Fibroblast of peridontal ligament (primary cell): ENCODE results near the gene RNF103.
A peak's percentile ranks its signal among the peaks of the same experiment; 100 is the strongest.
"Not testable (repeated sequence)": the region's sequence is repeated elsewhere in the genome, so short reads cannot be mapped to it uniquely, and the experiment has no call there.

Experiments used
- DNase-seq: peaks from one replicate; pipeline ENCODE4 v3.0.0-alpha.2; 2010; ENCODE audit errors: extremely low read depth

The RNF103 gene

GRCh38 chr2:86623043-86623493, 597 bp downstream of the RNF103 start:
- DNase-seq, result no peak

DNA sequence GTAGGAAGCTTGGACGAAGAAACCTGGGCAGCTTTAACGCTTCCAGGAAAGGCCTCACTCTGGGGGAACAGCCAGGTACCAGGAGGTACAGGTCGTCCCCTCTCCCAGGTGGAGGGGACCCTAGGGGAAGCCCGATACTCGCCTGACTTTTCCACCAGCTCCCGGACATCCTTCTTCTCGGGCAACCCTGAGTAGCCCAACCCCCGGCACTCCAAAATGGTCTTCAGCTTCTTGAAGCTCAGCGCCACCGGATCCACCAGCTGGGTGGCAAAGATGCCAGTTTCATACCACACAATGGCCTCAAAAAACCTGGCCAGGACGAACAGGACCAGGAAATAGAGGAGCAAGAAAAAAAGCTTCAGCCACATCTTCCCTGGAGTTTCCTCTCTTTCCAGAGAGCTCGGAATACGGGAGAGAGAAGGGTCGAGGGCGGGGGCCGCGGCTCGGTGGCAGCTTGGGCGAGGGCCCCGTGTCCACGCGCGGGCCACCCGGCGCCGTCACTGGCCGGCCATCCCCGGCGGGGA, 1.1 kb downstream of the RNF103 start:
- DNase-seq, result peak; percentile 25

- DNase-seq, result peak; percentile 15
Measured at GRCh38 chr2:86621280-86621943, 2.3 kb downstream of the RNF103 start.

- DNase-seq, result no peak
Measured at GRCh38 chr2:86617738-86618137, 5.9 kb downstream of the RNF103 start.

- DNase-seq, result no peak
Measured at GRCh38 chr2:86617153-86617552, 6.5 kb downstream of the RNF103 start.

DNA sequence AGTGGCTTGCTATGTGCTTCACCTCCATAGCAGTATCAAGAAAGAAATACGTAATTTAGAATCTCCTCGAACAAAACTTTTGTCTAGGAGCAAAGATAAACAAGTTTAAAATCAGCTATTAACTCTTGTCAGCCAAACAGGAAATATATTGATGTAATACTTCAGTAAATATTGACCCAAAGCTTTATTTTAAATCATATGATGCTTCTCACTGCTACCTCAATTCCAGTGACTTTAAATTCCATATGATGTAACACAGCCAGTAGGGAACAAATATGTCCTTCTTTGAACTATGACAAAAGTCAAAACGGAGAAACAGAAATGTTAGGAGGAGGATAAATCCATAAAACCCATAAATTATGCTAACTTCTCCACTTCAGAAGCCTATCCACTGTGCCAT, 7.2 kb downstream of the RNF103 start:
- DNase-seq, result no peak

GRCh38 chr2:86615596-86615995, 8.1 kb downstream of the RNF103 start:
- no peak for DNase-seq

GRCh38 chr2:86613515-86613914, 10.2 kb downstream of the RNF103 start:
- DNase-seq, result no peak

DNA sequence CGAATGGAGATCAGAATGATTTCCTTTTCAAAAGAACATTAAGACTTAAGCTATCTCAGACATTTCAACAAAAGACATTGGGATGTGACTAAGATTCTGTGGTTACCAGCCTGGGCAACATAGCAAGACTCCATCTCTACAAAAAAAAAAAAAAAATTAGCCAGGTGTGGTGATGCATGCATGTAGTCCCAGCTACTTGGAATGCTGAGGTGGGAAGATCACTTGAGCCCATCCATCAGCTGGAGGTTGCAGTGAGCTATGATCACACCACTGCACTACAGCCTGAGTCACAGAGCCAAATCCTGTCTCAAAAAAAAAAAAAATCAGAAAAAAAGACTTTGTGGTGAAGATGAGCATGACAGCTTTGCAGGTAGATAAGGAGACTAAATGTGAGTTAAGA, 12.8 kb downstream of the RNF103 start:
- DNase-seq, result no peak

- DNase-seq, result no peak
Measured at GRCh38 chr2:86608832-86609410, 14.7 kb downstream of the RNF103 start.

DNA sequence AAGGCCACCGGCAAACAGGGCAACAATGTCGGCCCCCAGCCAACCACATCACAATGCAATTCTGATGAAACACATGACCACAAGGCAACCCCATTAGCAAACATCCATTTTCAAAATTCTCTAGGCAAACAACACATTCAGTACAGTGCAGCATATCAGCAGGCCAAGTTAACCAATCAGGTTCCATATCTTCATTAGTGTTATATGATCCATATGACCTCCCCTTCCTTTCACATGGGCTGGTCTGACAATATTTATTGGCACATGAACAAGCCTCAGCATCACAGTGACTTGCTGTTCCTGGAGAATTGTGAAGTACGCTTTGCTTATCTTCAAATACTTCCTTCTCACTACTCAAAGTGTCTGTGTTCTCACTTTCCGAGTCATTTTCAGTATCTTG, 19.8 kb downstream of the RNF103 start:
- no peak for DNase-seq

GRCh38 chr2:86598966-86599365, 24.7 kb downstream of the RNF103 start:
- no peak for DNase-seq

DNA sequence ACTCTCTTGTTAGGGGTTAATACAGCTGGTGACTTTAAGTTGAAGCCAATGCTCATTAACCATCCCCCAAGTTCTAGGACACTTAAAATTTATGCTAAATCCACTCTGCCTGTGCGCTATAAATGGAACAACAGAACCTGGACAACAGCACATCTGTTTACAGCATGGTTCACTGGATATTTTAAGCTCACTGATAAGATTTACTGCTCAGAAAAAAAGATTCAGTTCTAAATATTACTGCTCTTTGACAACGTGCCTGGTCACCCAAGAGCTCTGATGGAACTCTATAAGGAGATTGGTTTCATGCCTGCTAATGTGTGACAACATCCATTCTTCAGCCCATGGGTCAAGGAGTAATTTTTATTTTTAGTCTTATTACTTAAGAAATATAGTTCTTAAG, 27.5 kb downstream of the RNF103 start:
- no peak for DNase-seq

GRCh38 chr2:86593266-86593665, 30.4 kb downstream of the RNF103 start:
- no peak for DNase-seq

DNA sequence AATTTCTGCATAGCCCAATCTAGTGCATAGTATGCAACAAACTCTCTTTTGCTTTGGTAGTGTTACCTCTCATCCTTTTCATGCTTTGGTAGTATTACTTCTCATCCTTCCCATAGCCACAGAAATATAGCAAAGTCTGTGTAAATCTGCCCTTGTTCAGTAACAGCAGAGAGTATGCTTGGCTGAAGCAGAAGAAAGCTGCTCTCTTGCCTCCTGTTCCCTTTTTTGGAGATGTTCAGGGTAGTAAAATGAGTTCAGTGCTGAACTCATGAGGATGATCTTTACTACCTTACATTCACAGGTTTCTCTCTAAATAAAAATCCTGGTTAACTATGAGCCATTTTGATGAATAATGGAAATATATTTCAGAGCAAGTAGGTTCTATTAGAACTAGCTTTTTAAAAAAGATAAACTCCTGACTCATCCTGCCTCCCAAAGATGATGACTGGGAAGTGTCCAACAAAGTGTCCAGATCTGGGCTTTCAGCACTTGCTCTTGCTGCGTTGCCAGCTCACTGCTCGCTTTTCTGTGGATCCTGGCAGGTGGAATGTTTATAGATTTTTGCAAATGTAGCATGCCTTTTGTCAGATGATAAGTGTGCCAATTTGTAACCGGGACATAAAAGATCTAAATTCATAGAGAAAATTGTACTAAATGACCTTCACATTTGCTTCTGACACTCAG, 31.0 kb downstream of the RNF103 start:
- no peak for DNase-seq

DNA sequence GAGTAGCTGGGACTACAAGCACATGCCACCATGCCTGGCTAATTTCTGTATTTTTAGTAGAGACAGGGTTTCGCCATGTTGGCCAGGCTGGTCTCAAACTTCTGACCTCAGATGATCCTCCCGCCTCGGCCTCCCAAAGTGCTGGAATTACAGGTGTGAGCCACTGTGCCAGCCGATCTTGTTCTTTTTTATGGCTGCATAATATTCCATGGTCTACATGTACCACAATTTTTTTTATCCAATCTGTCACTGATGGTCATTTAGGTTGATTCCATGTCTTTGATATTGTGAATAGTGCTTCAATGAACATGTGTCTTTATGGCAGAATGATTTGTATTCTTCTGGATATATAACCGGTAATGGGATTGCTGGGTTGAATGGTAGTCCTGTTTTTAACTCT, 34.0 kb downstream of the RNF103 start:
- DNase-seq, result not testable (repeated sequence)

- DNase-seq, result no peak
Measured at GRCh38 chr2:86584151-86584913, 39.3 kb downstream of the RNF103 start.

DNA sequence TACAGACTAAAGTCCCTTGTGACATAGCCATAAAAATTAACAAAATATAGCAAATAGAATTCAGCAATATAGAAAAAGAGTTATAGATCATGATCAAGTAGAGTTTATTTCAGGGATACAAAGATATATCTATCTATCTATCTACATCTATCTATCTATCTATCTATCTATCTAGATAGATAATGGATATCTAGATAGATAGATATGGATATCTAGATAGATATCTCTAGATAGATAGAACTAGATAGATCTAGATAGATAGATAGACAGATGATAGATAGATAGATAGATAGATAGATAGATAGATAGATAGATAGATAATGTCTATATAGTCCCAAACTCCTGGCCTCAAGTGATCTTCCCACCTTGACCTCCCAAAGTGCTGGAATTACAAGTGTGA, 43.1 kb downstream of the RNF103 start:
- DNase-seq, result no peak

- DNase-seq, result no peak
Measured at GRCh38 chr2:86577817-86578456, 45.7 kb downstream of the RNF103 start.

DNA sequence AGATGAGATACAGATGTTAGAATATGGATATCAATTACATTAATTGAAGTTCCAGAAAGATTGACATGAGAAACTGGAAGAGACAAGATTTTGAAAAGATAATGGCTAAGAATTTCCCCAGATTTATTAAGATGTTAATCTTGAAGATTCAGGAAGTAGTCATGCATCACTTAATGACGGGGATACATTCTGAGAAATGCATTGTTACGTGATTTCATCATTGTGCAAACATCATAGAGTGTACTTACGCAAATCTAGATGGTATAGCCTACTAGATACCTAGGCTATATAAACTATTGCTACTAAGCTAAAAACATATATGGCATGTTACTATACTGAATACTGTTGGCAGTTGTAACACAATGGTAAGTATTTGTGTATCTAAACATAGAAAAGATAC, 53.6 kb downstream of the RNF103 start:
- DNase-seq, result no peak

- no peak for DNase-seq
Measured at GRCh38 chr2:86566821-86567190, 56.9 kb downstream of the RNF103 start.
